MCF 10A (cell line): ENCODE data around the gene MEPCE. TPM values are rescaled to one million over a fixed set of nuclear protein-coding genes. Genes with fewer than 3 reads are reported as not detected.

Source experiments
- BruUV-seq: library from RNA; stranded (reverse); fragments of 400-500 nt; replicated peaks from 2 replicates; lab custom pipeline; 2021; lab: Mats Ljungman, UMichigan
- CTCF ChIA-PET: fragments of 300-600 bp; sonication (Branson Sonifier 250); formaldehyde crosslinking; extraction: SDS; loops from one replicate; lab custom pipeline; 2021; ENCODE audit warnings: antibody characterized with exemption, inconsistent platforms; lab: Yijun Ruan, JAX
- POLR2A ChIA-PET: fragments of 300-600, 350-650 bp; sonication (Branson Sonifier 250); formaldehyde crosslinking; extraction: SDS; loops from one replicate; lab custom pipeline; 2020; ENCODE audit warnings: antibody characterized with exemption, inconsistent platforms; lab: Yijun Ruan, JAX
- DNase-seq: peaks from one replicate; pipeline ENCODE4 v3.0.0-alpha.2; 2018; ENCODE audit not compliant: unreplicated experiment
- H3K27ac Mint-ChIP-seq: one replicate; pipeline ENCODE4 v1.8.0; 2022; ENCODE audit warnings: mild to moderate bottlenecking, low read depth, mixed read lengths; ENCODE audit not compliant: unreplicated experiment
- H3K27me3 Mint-ChIP-seq: one replicate; pipeline ENCODE4 v1.8.0; 2022; ENCODE audit warnings: mixed read lengths; ENCODE audit not compliant: insufficient read depth, unreplicated experiment
- H3K36me3 Mint-ChIP-seq: one replicate; pipeline ENCODE4 v1.8.0; 2022; ENCODE audit warnings: mild to moderate bottlenecking, moderate library complexity, mixed read lengths; ENCODE audit not compliant: insufficient read depth, unreplicated experiment
- H3K4me1 Mint-ChIP-seq: one replicate; pipeline ENCODE4 v1.8.0; 2022; ENCODE audit warnings: mixed read lengths; ENCODE audit not compliant: insufficient read depth, unreplicated experiment
- H3K4me3 Mint-ChIP-seq: one replicate; pipeline ENCODE4 v1.8.0; 2022; ENCODE audit warnings: mild to moderate bottlenecking, moderate library complexity, mixed read lengths; ENCODE audit not compliant: unreplicated experiment
- H3K9me3 Mint-ChIP-seq: one replicate; pipeline ENCODE4 v1.8.0; 2022; ENCODE audit warnings: mixed read lengths; ENCODE audit not compliant: unreplicated experiment
- intact Hi-C: fragments of 100-400 bp; cut with micrococcal nuclease; formaldehyde crosslinking; loops from 2 replicates; pipeline ENCODE4 v1.14.1; 2022
- total RNA-seq: library from RNA; stranded (reverse); gene quantifications from 2 replicates; pipeline ENCODE4 v1.2.3, GENCODE V29; 2022
- TF ChIP-seq, protein P1 (sequence below): fragments of 200-600 bp; IDR thresholded peaks from one replicate; pipeline ENCODE4 v1.8.0; 2022; ENCODE audit warnings: antibody characterized with exemption, mild to moderate bottlenecking; ENCODE audit not compliant: unreplicated experiment

Gene MEPCE
- total RNA-seq, 1 experiment from 2014 or later, result 59.9 TPM

DNA sequence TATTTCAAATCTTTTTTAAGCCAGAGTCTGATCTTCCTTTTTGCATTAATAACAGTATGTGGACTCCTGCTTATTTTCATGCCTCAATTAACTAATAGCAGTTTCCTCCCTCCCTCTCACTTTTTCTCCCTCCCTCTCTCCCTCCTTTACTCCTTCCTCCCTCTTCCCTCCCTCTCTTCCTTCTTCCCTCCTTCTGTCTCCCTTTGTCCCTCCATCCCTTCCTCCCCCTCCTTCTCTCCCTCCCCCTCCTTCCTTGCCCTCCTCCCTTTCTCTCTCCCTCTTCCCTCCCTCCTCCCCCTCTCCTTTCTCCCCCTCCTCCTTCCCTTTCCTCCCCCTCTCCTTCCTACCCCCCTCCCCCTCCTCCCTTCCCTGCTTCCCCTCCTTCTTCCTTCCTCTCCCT is 3.1 kb upstream of the MEPCE start:
- Mint-ChIP-seq H3K4me1 (peaks cover 7% of the 10 kb centered on the region), H3K27ac (no peak overlapping the region), H3K36me3 (peaks cover 21% of the 10 kb centered on the region), H3K9me3 (no peaks in the 10 kb centered on the region), H3K27me3 (no peaks in the 10 kb centered on the region), H3K4me3 (no peak overlapping the region)
- ChIA-PET POLR2A (no interaction called here), CTCF (no interaction called here)
- TF ChIP-seq, protein P1, sequence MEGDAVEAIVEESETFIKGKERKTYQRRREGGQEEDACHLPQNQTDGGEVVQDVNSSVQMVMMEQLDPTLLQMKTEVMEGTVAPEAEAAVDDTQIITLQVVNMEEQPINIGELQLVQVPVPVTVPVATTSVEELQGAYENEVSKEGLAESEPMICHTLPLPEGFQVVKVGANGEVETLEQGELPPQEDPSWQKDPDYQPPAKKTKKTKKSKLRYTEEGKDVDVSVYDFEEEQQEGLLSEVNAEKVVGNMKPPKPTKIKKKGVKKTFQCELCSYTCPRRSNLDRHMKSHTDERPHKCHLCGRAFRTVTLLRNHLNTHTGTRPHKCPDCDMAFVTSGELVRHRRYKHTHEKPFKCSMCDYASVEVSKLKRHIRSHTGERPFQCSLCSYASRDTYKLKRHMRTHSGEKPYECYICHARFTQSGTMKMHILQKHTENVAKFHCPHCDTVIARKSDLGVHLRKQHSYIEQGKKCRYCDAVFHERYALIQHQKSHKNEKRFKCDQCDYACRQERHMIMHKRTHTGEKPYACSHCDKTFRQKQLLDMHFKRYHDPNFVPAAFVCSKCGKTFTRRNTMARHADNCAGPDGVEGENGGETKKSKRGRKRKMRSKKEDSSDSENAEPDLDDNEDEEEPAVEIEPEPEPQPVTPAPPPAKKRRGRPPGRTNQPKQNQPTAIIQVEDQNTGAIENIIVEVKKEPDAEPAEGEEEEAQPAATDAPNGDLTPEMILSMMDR, result no peak
- intact Hi-C loops, result no loop called here
- BruUV-seq, result no TSS peak
- DNase-seq, result no peak

DNA sequence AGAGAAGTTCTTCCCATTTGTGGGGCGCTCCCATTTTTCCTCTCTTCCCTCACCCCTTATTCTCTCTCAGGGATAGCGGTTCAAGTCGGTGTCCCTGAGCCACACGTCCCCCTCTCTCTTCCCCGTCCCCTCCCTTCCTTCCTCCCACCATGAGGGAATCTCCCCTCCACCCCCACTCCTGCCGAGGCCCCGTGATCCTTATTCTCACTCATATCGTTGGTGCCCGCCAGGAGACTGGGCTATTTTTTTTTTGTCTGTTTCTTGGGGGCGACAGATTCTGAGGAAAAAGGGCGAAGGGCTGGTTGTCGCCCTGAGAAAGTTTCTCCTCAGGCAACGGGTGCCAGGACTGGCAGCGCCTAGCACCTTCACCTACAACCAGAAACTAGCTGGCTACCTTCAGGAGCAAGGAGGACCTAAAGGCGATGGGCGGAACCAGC is 1.9 kb upstream of the MEPCE start:
- Mint-ChIP-seq H3K4me1 (peaks cover 20% of the 10 kb centered on the region), H3K27ac (peak overlapping the region; percentile 100), H3K36me3 (peaks cover 27% of the 10 kb centered on the region), H3K27me3 (no peaks in the 10 kb centered on the region), H3K9me3 (no peaks in the 10 kb centered on the region), H3K4me3 (peak overlapping the region; percentile 82)
- TF ChIP-seq, protein P1, result no peak
- ChIA-PET CTCF (interaction anchor here (0.6 to 1.5 kb wide), 2 partner anchors 19 to 132 kb away, joined by 3 read pairs; no protein-coding TSS in a partner anchor), POLR2A (interaction anchor here (0.7 to 3.1 kb wide), 21 partner anchors 8 to 1019 kb away, joined by 3 to 31 read pairs (median 5); partner anchors contain the start of genes AGFG2, BUD31, FBXO24 and GPC2)
- intact Hi-C loops, result no loop called here
- BruUV-seq, result no TSS peak
- no peak for DNase-seq

DNA sequence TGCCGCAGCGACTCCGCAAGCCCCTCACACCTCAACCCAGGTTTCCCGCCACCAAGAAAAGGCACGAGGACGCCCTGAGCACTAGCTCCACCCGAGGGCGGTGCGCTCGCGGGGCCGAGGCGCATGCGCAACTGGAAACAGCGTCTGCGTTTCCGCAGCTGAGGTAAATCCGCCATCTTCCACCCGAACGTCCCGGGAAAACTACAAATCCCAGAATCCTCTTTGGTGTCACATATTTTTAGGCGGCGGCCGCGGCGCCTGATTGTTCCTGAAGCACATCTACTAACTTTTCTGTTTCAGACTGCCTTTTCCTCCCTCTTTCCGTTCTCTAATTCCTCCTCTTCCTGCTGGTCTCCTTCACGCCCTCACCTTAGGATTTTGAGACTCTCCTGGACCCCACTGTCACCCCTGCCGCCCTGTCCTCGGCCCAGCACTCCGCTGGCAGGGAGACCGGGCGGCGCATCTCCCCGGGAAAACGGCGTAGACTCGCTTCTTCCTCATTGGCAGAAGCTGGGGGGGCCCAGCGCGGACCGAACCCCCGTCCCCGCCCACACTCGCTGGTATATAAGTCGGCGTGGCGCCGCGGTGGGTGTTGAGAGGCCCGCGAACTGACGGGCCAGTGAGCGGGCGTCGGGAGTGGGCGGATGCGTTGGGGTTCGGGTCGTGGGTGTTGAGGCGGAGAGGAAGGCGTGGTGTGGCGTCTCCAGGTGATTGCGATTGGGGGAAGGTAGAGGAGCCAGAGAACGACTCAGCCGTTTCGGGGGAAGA is 1.2 kb upstream of the MEPCE start, which contains the start of gene ZCWPW1:
Gene ZCWPW1, minus strand, starts transcription at position 505 of the 768 bp plus-strand sequence. CDS start 8,054 bp downstream, outside the sequence.
- H3K4me1 Mint-ChIP-seq, result peaks cover 26% of the 10 kb centered on the region
- DNase-seq, result peak; percentile 96
- peak within 1 kb of the TSS; percentile 100 for H3K27ac Mint-ChIP-seq
- H3K27me3 Mint-ChIP-seq, result no peaks in the 10 kb centered on the region
- TF ChIP-seq, protein P1, result no peak
- intact Hi-C loops, result no loop called here
- BruUV-seq, result TSS peak; percentile 73
- CTCF ChIA-PET, result interaction anchor here (0.6 to 1.5 kb wide), 2 partner anchors 18 to 132 kb away, joined by 3 read pairs; no protein-coding TSS in a partner anchor
- POLR2A ChIA-PET, result interaction anchor here (0.6 to 3.1 kb wide), 45 partner anchors 8 to 1102 kb away, joined by 3 to 31 read pairs (median 4); partner anchors contain the start of genes AGFG2, AP4M1, BUD31 and FBXO24
- H3K36me3 Mint-ChIP-seq, result peaks cover 33% of the 10 kb centered on the region
- no peaks in the 10 kb centered on the region for H3K9me3 Mint-ChIP-seq
- H3K4me3 Mint-ChIP-seq, result peak within 1 kb of the TSS; percentile 82
